Astrocyte (in vitro differentiated cells and primary cell): ENCODE measurements around the gene ALPP.

ENCODE experiments used
- CTCF ChIP-seq: IDR thresholded peaks from 2 replicates; pipeline ENCODE4 v1.5.1; 2011; ENCODE audit warnings: low read depth, mild to moderate bottlenecking, inconsistent platforms, low read length, moderate library complexity; ENCODE audit not compliant: insufficient read depth
- EZH2 ChIP-seq: IDR thresholded peaks from 2 replicates; pipeline ENCODE4 v1.6.1; 2012; ENCODE audit warnings: mild to moderate bottlenecking, low read length, inconsistent platforms; ENCODE audit not compliant: insufficient read depth

DNA sequence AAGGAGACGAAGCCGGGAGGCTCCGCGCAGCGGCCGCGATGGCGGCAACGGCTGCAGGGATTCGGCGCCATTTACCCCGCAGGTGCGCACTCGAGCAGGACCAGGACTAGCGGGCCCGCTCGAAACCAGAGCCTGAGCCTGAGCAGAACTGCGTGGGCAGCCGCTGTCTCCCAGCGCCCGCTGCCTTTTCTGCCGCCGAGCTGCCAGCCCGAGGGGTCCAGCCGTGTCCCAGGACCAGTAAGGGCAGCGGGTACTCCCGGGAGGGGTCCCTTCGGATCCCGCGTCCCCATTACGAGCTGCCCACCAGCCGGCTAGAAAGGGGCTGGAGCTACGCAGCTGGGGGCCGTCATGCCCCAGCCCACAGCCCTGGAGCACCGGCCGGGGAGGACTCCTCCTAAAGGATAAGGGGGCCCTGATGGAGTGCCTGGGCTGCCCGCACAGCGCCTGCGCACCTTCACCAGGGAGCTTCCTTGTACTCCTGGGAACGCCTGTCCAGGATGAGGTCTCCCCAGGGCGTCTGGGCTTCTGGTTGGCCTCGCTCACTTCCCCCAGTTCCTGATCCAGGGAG, 9.9 kb downstream of the ALPP start:
- TF ChIP-seq CTCF, result no peak
- no peak for TF ChIP-seq EZH2
